H1 (cell line): ENCODE data around the gene NBAS. TPM values are rescaled to one million over a fixed set of nuclear protein-coding genes. Genes with fewer than 3 reads are reported as not detected.

Experiments used
- CTCF ChIA-PET: fragments of 300-600 bp; sonication (Branson Sonifier 250); formaldehyde crosslinking; loops from one replicate; lab custom pipeline; 2021; ENCODE audit not compliant: partially characterized antibody; lab: Charles Lee
- POLR2A ChIA-PET: fragments of 300-600 bp; sonication (Branson Sonifier 250); formaldehyde crosslinking; loops from one replicate; lab custom pipeline; 2021; ENCODE audit warnings: inconsistent platforms; ENCODE audit not compliant: partially characterized antibody; lab: Charles Lee
- DNase-seq, 2 experiments: peaks; one replicate each; pipeline versions ENCODE4 v3.0.0 to v3.0.0-alpha.2; 2010 to 2022; ENCODE audit warnings: low spot score in 2 of 2, low read depth in 1 of 2, mixed read lengths in 1 of 2
- FAIRE-seq: peaks from 2 replicates; lab custom pipeline; 2011; peaks lifted over from hg19 to GRCh38; lab: Jason Lieb, UNC
- H2AFZ ChIP-seq: 2 replicates; pipeline ENCODE4 v1.8.1; 2012; ENCODE audit warnings: low read length, inconsistent platforms
- H2AK5ac ChIP-seq: 2 replicates; pipeline ENCODE4 v1.6.1; 2013; ENCODE audit warnings: low read depth, low read length
- H2BK120ac ChIP-seq: replicated peaks from 2 replicates; pipeline ENCODE3; 2013; ENCODE audit warnings: low read depth, low read length, inconsistent platforms
- H2BK12ac ChIP-seq: 2 replicates; pipeline ENCODE4 v1.6.1; 2013; ENCODE audit warnings: low read depth, low read length
- H2BK15ac ChIP-seq: 2 replicates; pipeline ENCODE4 v1.6.1; 2013; ENCODE audit warnings: low read length
- H2BK20ac ChIP-seq: 2 replicates; pipeline ENCODE4 v1.6.1; 2013; ENCODE audit warnings: low read length
- H2BK5ac ChIP-seq: 2 replicates; pipeline ENCODE4 v1.6.1; 2013; ENCODE audit warnings: low read depth, low read length
- H3K14ac ChIP-seq: 2 replicates; pipeline ENCODE4 v1.6.1; 2013; ENCODE audit warnings: inconsistent platforms; ENCODE audit not compliant: insufficient read length
- H3K18ac ChIP-seq: 2 replicates; pipeline ENCODE4 v1.6.1; 2013; ENCODE audit warnings: low read length; ENCODE audit errors: extremely low read depth
- H3K23ac ChIP-seq: 2 replicates; pipeline ENCODE4 v1.6.1; 2013; ENCODE audit warnings: inconsistent platforms; ENCODE audit not compliant: insufficient read length
- H3K23me2 ChIP-seq: 2 replicates; pipeline ENCODE4 v1.6.1; 2013; ENCODE audit warnings: low read depth, low read length
- H3K27ac ChIP-seq: 2 replicates; pipeline ENCODE4 v1.6.1; 2011; ENCODE audit warnings: low read depth, low read length, inconsistent platforms
- H3K27me3 ChIP-seq, 4 experiments: replicated peaks in 1 of 4; 1 replicate in 1 of 4; 2 replicates in 3 of 4; pipeline versions ENCODE4 v1.6.1 to v1.8.1; 2011 to 2013; ENCODE audit warnings: low read length in 3 of 4, mild to moderate bottlenecking in 3 of 4, inconsistent platforms in 2 of 4, mixed read lengths in 2 of 4, moderate library complexity in 1 of 4; ENCODE audit not compliant: control insufficient read depth in 3 of 4, insufficient read depth in 3 of 4; ENCODE audit errors: extremely low read depth in 1 of 4
- H3K36me3 ChIP-seq, 4 experiments: 2 replicates each; pipeline versions ENCODE4 v1.6.1 to v1.8.1; 2011 to 2013; ENCODE audit warnings: mild to moderate bottlenecking in 4 of 4, low read length in 3 of 4, moderate library complexity in 2 of 4, control low read depth in 1 of 4, inconsistent platforms in 1 of 4; ENCODE audit not compliant: insufficient read depth in 4 of 4, control insufficient read depth in 2 of 4
- H3K4ac ChIP-seq: replicated peaks from 2 replicates; pipeline ENCODE3; 2013; ENCODE audit warnings: low read length, low read depth, mixed read lengths, inconsistent platforms; ENCODE audit not compliant: insufficient read length
- H3K4me1 ChIP-seq, 4 experiments: replicated peaks in 1 of 4; 1 replicate in 1 of 4; 2 replicates in 3 of 4; pipeline versions ENCODE4 v1.6.1 to v1.8.1; 2011 to 2013; ENCODE audit warnings: low read length in 3 of 4, inconsistent platforms in 2 of 4, mixed read lengths in 1 of 4; ENCODE audit not compliant: insufficient read depth in 4 of 4, control insufficient read depth in 3 of 4
- H3K4me2 ChIP-seq, 2 experiments: 2 replicates each; pipeline versions ENCODE4 v1.6.1 to v1.8.1; 2011 to 2013; ENCODE audit warnings: low read depth in 2 of 2, low read length in 2 of 2, control low read depth in 1 of 2, inconsistent platforms in 1 of 2, mild to moderate bottlenecking in 1 of 2; ENCODE audit not compliant: insufficient read depth in 1 of 2
- H3K4me3 ChIP-seq, 4 experiments: fragments of 200-600, 300-600 bp in 1 of 4; sonication (generic), shearing (Covaris generic), sonication (Bioruptor Twin) in 1 of 4; 2 replicates each; pipeline versions ENCODE4 v1.5.1 to v1.8.1; 2011 to 2016; ENCODE audit warnings: low read length in 4 of 4, low read depth in 3 of 4, control low read depth in 2 of 4, inconsistent platforms in 2 of 4, mild to moderate bottlenecking in 2 of 4, mixed read lengths in 1 of 4, moderate library complexity in 1 of 4; ENCODE audit not compliant: insufficient read depth in 2 of 4; ENCODE audit errors: extremely low read depth in 1 of 4
- H3K56ac ChIP-seq: replicated peaks from 2 replicates; pipeline ENCODE3; 2013; ENCODE audit warnings: low read depth, mild to moderate bottlenecking, mixed read lengths, low read length, inconsistent platforms; ENCODE audit not compliant: insufficient read length
- H3K79me1 ChIP-seq: 2 replicates; pipeline ENCODE4 v1.6.1; 2013; ENCODE audit warnings: low read depth, low read length, control low read depth
- H3K79me2 ChIP-seq, 2 experiments: 2 replicates each; pipeline versions ENCODE4 v1.6.1 to v1.8.1; 2012 to 2013; ENCODE audit warnings: low read length in 2 of 2, mild to moderate bottlenecking in 2 of 2, inconsistent platforms in 1 of 2; ENCODE audit not compliant: insufficient read depth in 2 of 2, control insufficient read depth in 1 of 2
- H3K9ac ChIP-seq, 4 experiments: replicated peaks in 1 of 4; 1 replicate in 1 of 4; 2 replicates in 3 of 4; pipeline versions ENCODE4 v1.6.1 to v1.8.1; 2011 to 2013; ENCODE audit warnings: low read depth in 3 of 4, low read length in 3 of 4, control low read depth in 2 of 4, mild to moderate bottlenecking in 2 of 4, moderate library complexity in 2 of 4, inconsistent platforms in 1 of 4; ENCODE audit errors: extremely low read depth in 1 of 4
- H3K9me3 ChIP-seq, 2 experiments: 2 replicates each; pipeline versions ENCODE4 v1.6.1 to v1.8.1; 2012 to 2013; ENCODE audit warnings: mild to moderate bottlenecking in 2 of 2, moderate library complexity in 2 of 2, control low read depth in 1 of 2, inconsistent platforms in 1 of 2, low read depth in 1 of 2, low read length in 1 of 2, mixed read lengths in 1 of 2; ENCODE audit not compliant: insufficient read depth in 2 of 2
- H4K20me1 ChIP-seq, 2 experiments: replicated peaks in 1 of 2; 2 replicates each; pipeline versions ENCODE3 to v1.8.1; 2011 to 2013; ENCODE audit warnings: inconsistent platforms in 2 of 2, low read length in 2 of 2, mild to moderate bottlenecking in 1 of 2; ENCODE audit not compliant: insufficient read depth in 2 of 2, control insufficient read depth in 1 of 2
- H4K5ac ChIP-seq: 2 replicates; pipeline ENCODE4 v1.6.1; 2013; ENCODE audit warnings: low read length, low read depth, mixed read lengths, inconsistent platforms; ENCODE audit not compliant: insufficient read length
- H4K8ac ChIP-seq: 2 replicates; pipeline ENCODE4 v1.8.0; 2013; ENCODE audit warnings: mild to moderate bottlenecking, moderate library complexity, low read length, inconsistent platforms; ENCODE audit not compliant: insufficient read depth; ENCODE audit errors: extremely low read depth
- H4K91ac ChIP-seq: replicated peaks from 2 replicates; pipeline ENCODE3; 2013; ENCODE audit warnings: low read length, mixed read lengths, inconsistent platforms; ENCODE audit not compliant: insufficient read length
- CTBP2 ChIP-seq: IDR thresholded peaks from 2 replicates; pipeline ENCODE4 v1.7.0; 2011; ENCODE audit warnings: borderline replicate concordance, mild to moderate bottlenecking, moderate library complexity, mixed read lengths, low read length; ENCODE audit not compliant: insufficient read depth, insufficient read length
- KDM5A ChIP-seq: fragments of 200-600 bp; IDR thresholded peaks from 2 replicates; pipeline ENCODE4 v1.7.1; 2012; ENCODE audit warnings: mild to moderate bottlenecking, low read length, inconsistent platforms, mixed read lengths
- WGBS, 2 experiments: shearing (Covaris generic) in 1 of 2; methylation state at CpG; one replicate each; pipeline versions ENCODE4 v1.1.6 to v1.1.7; 2013 to 2015; ENCODE audit warnings: low lambda C conversion rate in 2 of 2, mixed read lengths in 2 of 2, inconsistent platforms in 1 of 2, low coverage in 1 of 2, missing lambda C conversion rate in 1 of 2; ENCODE audit not compliant: insufficient replicate concordance in 2 of 2, insufficient coverage in 1 of 2, insufficient read length in 1 of 2; ENCODE audit errors: extremely low coverage in 1 of 2, missing lambda C conversion rate in 1 of 2; 5-methylcytosine and 5-hydroxymethylcytosine counted together
- polyA plus RNA-seq, 7 experiments: library from polyadenylated mRNA; depleted of rRNA in 3 of 7; stranded (reverse) in 5 of 7; unstranded in 2 of 7; fragments of >200 nt in 5 of 7; fragments of 200-250 nt in 2 of 7; gene quantifications; 1 replicate in 5 of 7; 2 replicates in 1 of 7; 4 replicates in 1 of 7; pipeline versions ENCODE4 v1.2.1 to v1.2.3, GENCODE V29; 2011 to 2013; ENCODE audit warnings: missing spikeins in 2 of 7, mixed read lengths in 2 of 7
- total RNA-seq: library from RNA; stranded (reverse); fragmentation: NEBNext Ultra II Directional; extraction: Animal tissue kit (Norgen Biotek cat#: 25700); gene quantifications from 2 replicates; pipeline ENCODE4 v1.2.1, GENCODE V29; 2021

NBAS gene
- total and polyA plus RNA-seq, 2 of the 8 experiments (the other 6 are each of a cell fraction or from before 2014, with no cell fraction given) = 19.6 to 34.8 TPM

- H3K27me3 ChIP-seq = no peaks in the 10 kb centered on the region
- no peak overlapping the region for H2BK20ac ChIP-seq
- no peak overlapping the region for H4K8ac ChIP-seq
- H3K56ac ChIP-seq = no peak overlapping the region
- H3K4ac ChIP-seq = no peak overlapping the region
- no peak overlapping the region for H3K18ac ChIP-seq
- H3K79me1 ChIP-seq = no peaks in the 10 kb centered on the region
- H3K9me3 ChIP-seq = no peaks in the 10 kb centered on the region
- no peak overlapping the region for H2AK5ac ChIP-seq
- H2BK15ac ChIP-seq = no peak overlapping the region
- no peaks in the 10 kb centered on the region for H4K20me1 ChIP-seq
- H3K4me1 ChIP-seq = no peaks in the 10 kb centered on the region
- no peaks in the 10 kb centered on the region for H3K36me3 ChIP-seq
- no peak overlapping the region for H3K27ac ChIP-seq
- no peak for TF ChIP-seq KDM5A
- no peak for TF ChIP-seq CTBP2
- H3K23ac ChIP-seq = no peak overlapping the region
- no peak overlapping the region for H4K91ac ChIP-seq
- no peaks in the 10 kb centered on the region for H3K23me2 ChIP-seq
- H2BK120ac ChIP-seq = no peak overlapping the region
- no peak overlapping the region for H2BK5ac ChIP-seq
- 94% methylated on average over 6 of the region's 6 CpGs; no CpG with 5 or more reads in 1 of the 2 experiments for WGBS, 2 experiments
- no peak for FAIRE-seq
- H3K9ac ChIP-seq = no peak overlapping the region
- no peak overlapping the region for H3K14ac ChIP-seq
- no peak overlapping the region for H3K4me3 ChIP-seq
- ChIA-PET CTCF (interaction anchor here (0.7 to 2.4 kb wide), 3 partner anchors 16 to 509 kb away, joined by 3 to 7 read pairs (median 4); no protein-coding TSS in a partner anchor), POLR2A (no interaction called here)
- H3K4me2 ChIP-seq = no peak overlapping the region
- no peak overlapping the region for H2BK12ac ChIP-seq
- H4K5ac ChIP-seq = no peak overlapping the region
- DNase-seq = no peak
- no peak overlapping the region for H2AFZ ChIP-seq
- H3K79me2 ChIP-seq = no peaks in the 10 kb centered on the region
Measured at GRCh38 chr2:15412779-15413178, 148.4 kb downstream of the NBAS start.
